GM19328 (cell line): Measurements from ENCODE around the gene SENP1.

Source experiments
- ATAC-seq: cut with Tn5 transposase; IDR thresholded peaks from one replicate; pipeline ENCODE4 v1.9.1; 2021; ENCODE audit warnings: mild to moderate bottlenecking, moderate library complexity; ENCODE audit not compliant: unreplicated experiment

Gene SENP1

GRCh38 chr12:48019639-48020265 is 86.1 kb downstream of the SENP1 start:
- ATAC-seq, result no peak

DNA sequence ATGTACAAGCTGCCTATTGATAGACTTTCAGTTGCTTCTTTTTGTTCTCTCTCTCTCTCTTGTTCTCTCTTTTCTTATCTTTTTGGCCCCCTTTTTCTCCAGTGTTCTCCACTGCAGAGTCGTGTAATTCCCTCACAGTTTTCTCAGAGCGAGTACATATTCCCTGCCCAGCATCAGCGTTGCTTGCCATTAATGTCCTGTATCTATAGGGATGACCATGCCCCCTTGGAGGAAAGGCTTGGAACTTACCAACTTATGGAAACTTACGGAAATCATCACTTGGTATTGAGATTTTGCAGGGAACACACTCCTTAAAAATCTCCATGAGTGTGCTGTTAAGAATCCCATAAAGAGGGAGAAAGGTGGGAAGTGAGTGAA is 87.3 kb downstream of the SENP1 start:
- no peak for ATAC-seq

- no peak for ATAC-seq
Measured at GRCh38 chr12:48017921-48018617, 87.8 kb downstream of the SENP1 start.

GRCh38 chr12:48017496-48017895 is 88.4 kb downstream of the SENP1 start:
- ATAC-seq, result no peak

GRCh38 chr12:48016373-48017020 is 89.4 kb downstream of the SENP1 start:
- ATAC-seq, result no peak

GRCh38 chr12:48015954-48016353 is 89.9 kb downstream of the SENP1 start:
- ATAC-seq, result no peak

DNA sequence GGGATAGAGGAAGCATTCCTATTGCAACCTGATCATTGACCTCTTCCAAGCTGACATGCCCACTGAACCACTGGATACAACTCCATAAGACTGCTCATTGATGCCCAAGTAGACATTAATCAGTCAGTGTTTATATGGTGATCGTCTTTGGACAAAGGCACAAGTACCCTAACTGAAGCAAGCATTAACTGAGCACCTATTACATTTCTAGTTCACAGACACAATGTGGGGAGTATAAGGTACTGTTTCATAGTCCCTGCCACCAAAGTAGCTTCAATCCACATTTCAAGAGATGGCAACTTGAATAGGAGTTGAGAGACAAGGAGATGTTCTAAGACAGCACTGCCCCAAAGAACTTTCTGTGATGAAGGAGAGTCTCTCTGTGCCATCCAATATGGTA is 90.8 kb downstream of the SENP1 start:
- no peak for ATAC-seq

GRCh38 chr12:48013287-48013686 is 92.6 kb downstream of the SENP1 start:
- no peak for ATAC-seq

DNA sequence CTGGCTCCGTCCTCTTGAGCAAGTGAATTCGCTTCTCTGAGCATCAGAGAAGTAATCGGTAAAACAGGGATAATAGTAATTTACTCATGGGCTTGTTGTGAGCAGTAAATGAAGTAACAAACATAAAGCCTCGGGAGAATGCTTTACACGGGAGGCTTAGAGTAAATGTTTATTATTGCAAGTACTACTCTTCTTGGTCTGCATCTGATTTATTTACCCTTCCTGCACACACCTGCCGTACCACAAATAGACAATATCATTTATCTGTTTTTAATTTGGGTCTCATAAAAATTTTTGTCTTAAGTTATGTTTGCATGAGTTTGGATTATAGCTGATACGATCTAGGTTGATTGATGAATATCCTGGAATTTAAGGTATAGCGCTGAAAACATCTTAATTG is 93.8 kb downstream of the SENP1 start:
- ATAC-seq, result no peak

- ATAC-seq, result no peak
Measured at GRCh38 chr12:48010366-48010970, 95.4 kb downstream of the SENP1 start.

- no peak for ATAC-seq
Measured at GRCh38 chr12:48009471-48009870, 96.4 kb downstream of the SENP1 start.

- no peak for ATAC-seq
Measured at GRCh38 chr12:48008950-48009349, 96.9 kb downstream of the SENP1 start.

- no peak for ATAC-seq
Measured at GRCh38 chr12:48008349-48008748, 97.5 kb downstream of the SENP1 start.

GRCh38 chr12:48007206-48007605 is 98.7 kb downstream of the SENP1 start:
- ATAC-seq, result no peak

- no peak for ATAC-seq
Measured at GRCh38 chr12:48005750-48006021, 100.2 kb downstream of the SENP1 start.

DNA sequence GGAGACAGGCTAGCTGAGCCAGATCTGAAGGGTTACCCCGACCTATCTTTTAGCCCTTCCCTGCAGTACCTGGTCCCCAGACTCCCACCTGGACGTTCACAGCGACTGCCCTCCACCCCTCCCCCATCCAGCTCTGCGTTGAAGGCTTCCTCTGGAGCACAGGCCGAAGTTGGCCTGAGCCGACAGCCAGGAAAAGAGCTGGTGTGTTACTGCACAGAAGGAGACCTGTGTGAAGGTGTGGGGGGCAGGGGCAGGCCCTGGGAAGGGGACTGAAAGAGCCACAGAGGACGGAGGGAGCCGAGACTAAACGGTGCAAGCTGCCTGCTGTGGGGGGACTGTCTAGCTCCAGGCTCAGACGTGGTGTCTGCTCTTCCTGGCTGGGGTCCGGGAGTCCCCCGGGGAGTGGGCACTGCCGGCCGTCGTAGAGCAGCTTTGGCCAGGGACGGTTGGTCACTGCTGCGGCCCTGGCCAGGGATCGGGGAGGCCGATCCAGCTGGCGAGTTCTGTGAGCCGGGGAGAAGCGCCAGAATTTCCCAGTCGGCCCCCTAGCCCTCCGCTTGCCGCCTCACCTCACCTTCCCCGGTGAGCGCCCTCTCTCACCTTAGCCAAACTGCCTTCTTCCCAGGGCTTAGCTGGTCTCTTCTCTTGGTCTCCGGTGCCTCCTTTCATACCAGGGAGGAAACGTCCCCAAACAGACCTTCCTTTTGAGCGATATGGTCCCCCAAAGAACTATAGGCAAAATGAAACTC is 100.7 kb downstream of the SENP1 start:
- no peak for ATAC-seq

DNA sequence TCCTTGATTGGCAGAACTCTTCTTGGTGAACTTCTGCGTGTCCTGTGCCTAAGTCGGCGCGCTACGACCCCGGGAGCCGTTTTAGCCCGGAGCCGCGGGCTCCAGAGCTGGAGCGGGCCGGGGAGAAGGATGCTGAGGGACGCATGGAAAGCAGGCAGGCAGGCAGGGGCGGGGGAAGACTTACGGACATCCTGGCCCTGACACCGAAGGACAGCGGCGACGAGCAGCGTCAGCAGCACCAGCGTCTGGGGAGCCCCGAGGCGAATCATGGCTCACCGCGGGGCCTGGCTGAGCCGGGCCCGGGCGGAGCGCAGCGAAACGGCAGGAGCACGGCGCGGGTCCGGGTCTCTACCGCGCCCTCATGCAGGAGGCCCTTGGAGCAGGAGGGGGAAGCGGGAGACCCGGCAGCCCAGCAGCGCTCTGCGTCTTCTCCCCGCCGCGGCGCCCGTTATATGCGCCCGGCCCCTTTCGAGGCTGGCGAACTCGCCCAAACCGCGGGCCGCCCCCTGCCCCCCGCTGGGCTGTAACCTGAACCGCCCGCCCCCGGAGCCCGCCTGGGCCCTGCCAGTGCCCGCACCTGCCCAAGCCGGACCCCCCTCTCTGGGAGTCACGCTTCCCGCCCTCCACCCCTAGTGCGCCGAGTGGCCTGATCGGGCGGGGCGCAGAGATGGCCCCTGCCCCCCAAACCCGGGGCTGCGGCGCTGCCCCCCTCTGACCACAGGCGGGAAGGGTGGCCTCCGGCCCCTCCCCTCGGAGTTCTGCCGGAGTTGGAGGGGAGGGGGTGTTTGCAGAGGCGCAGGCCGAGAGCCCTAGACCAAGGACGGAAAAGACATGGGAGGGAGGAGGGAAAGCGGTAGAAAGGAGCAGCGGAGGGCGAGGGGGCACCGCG is 101.6 kb downstream of the SENP1 start, which contains the start of gene COL2A1:
Gene COL2A1 (minus strand): TSS at position 424 of the 889 bp plus-strand sequence. CDS start 155 bp downstream, at position 269.
- ATAC-seq, result no peak

GRCh38 chr12:48003226-48004052 is 102.4 kb downstream of the SENP1 start:
- ATAC-seq, result no peak

GRCh38 chr12:48002773-48003218 is 103.1 kb downstream of the SENP1 start:
- no peak for ATAC-seq

- no peak for ATAC-seq
Measured at GRCh38 chr12:48002414-48002730, 103.5 kb downstream of the SENP1 start.
